K562 (cell line): ENCODE data around the gene CDKN2B-AS1.

ENCODE experiments used
- CHD4 ChIP-seq: fragments of 200-600 bp; sonication (generic); IDR thresholded peaks from 3 replicates; pipeline ENCODE4 v1.6.1; 2012; ENCODE audit warnings: low read depth, mild to moderate bottlenecking, mixed read lengths, low read length, inconsistent platforms; ENCODE audit not compliant: insufficient read depth, insufficient replicate concordance, poor library complexity, severe bottlenecking
- CREBBP ChIP-seq: IDR thresholded peaks from one replicate; pipeline ENCODE4 v1.6.1; 2012; ENCODE audit warnings: low read depth, mild to moderate bottlenecking, control low read depth, inconsistent platforms, low read length
- EZH2 ChIP-seq: IDR thresholded peaks from 2 replicates; pipeline ENCODE4 v1.6.1; 2012; ENCODE audit warnings: low read depth, mild to moderate bottlenecking, inconsistent platforms, low read length, borderline replicate concordance
- MLX ChIP-seq, 2 experiments: fragments of 450-650 bp in 1 of 2; sonication (generic) in 1 of 2; formaldehyde crosslinking; conservative IDR thresholded peaks; 2 replicates each; pipeline versions ENCODE4 v1.4.0 to v1.8.1; 2020 to 2022; ENCODE audit warnings: mild to moderate bottlenecking in 1 of 2, missing genetic modification reagents in 1 of 2
- SAFB2 ChIP-seq: fragments of 200-400 bp; formaldehyde crosslinking; IDR thresholded peaks from 2 replicates; pipeline ENCODE4 v1.6.1; 2018; ENCODE audit warnings: borderline replicate concordance, low read length, low read depth, moderate library complexity; ENCODE audit not compliant: severe bottlenecking
- SIN3A ChIP-seq, 2 experiments: fragments of 150-350 bp in 1 of 2; IDR thresholded peaks; 2 replicates each; pipeline ENCODE4 v1.6.1; 2011 to 2016; ENCODE audit warnings: borderline replicate concordance in 2 of 2, low read depth in 2 of 2, low read length in 2 of 2, mild to moderate bottlenecking in 2 of 2, moderate library complexity in 2 of 2; ENCODE audit not compliant: control insufficient read depth in 1 of 2
- SMARCC2 ChIP-seq: fragments of 450-650 bp; IDR thresholded peaks from 2 replicates; pipeline ENCODE4 v1.6.1; 2017; ENCODE audit warnings: antibody characterized with exemption, moderate library complexity, mild to moderate bottlenecking, low read depth
- TAF1 ChIP-seq: IDR thresholded peaks from 2 replicates; pipeline ENCODE4 v1.6.1; 2011; ENCODE audit warnings: mild to moderate bottlenecking, low read length, moderate library complexity; ENCODE audit not compliant: insufficient read depth, control insufficient read depth, severe bottlenecking; ENCODE audit errors: extremely low read depth
- ZNF232 ChIP-seq: sonication (generic); formaldehyde crosslinking; IDR thresholded peaks from 2 replicates; pipeline ENCODE4 v1.8.0; 2022; ENCODE audit warnings: mild to moderate bottlenecking, missing genetic modification reagents
- ZNF398 ChIP-seq: fragments of 250-450 bp; sonication (Bioruptor Pico); IDR thresholded peaks from 2 replicates; pipeline ENCODE4 v1.8.0; 2021; ENCODE audit warnings: moderate library complexity, mild to moderate bottlenecking, inconsistent platforms
- TF ChIP-seq, protein P1 (sequence below): sonication (generic); formaldehyde crosslinking; IDR thresholded peaks from 2 replicates; pipeline ENCODE4 v1.8.1; 2022; ENCODE audit warnings: missing genetic modification reagents
- TF ChIP-seq, protein P2 (sequence below): sonication (generic); formaldehyde crosslinking; IDR thresholded peaks from 2 replicates; pipeline ENCODE4 v1.8.0; 2022; ENCODE audit warnings: mild to moderate bottlenecking, low read depth, missing genetic modification reagents

GRCh38 chr9:22026696-22027095 lies 32.1 kb downstream of the CDKN2B-AS1 start:
- TF ChIP-seq ZNF232 (CRISPR knock-in tag) (no peak), SAFB2 (no peak), TAF1 (no peak), CHD4 (no peak), SMARCC2 (no peak), SIN3A (IDR thresholded peaks at IDR 0.05; ENCODE audit: borderline replicate concordance in 2 of 2, control insufficient read depth in 1 of 2, low read depth in 2 of 2, low read length in 2 of 2) (no peak), ZNF398 (CRISPR knock-in tag) (no peak), EZH2 (no peak), MLX (CRISPR knock-in tag; conservative IDR thresholded peaks at IDR 0.05) (no peak), CREBBP (no peak)
- TF ChIP-seq, protein P1, sequence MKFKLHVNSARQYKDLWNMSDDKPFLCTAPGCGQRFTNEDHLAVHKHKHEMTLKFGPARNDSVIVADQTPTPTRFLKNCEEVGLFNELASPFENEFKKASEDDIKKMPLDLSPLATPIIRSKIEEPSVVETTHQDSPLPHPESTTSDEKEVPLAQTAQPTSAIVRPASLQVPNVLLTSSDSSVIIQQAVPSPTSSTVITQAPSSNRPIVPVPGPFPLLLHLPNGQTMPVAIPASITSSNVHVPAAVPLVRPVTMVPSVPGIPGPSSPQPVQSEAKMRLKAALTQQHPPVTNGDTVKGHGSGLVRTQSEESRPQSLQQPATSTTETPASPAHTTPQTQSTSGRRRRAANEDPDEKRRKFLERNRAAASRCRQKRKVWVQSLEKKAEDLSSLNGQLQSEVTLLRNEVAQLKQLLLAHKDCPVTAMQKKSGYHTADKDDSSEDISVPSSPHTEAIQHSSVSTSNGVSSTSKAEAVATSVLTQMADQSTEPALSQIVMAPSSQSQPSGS (CRISPR knock-in tag): no peak
- TF ChIP-seq, protein P2, sequence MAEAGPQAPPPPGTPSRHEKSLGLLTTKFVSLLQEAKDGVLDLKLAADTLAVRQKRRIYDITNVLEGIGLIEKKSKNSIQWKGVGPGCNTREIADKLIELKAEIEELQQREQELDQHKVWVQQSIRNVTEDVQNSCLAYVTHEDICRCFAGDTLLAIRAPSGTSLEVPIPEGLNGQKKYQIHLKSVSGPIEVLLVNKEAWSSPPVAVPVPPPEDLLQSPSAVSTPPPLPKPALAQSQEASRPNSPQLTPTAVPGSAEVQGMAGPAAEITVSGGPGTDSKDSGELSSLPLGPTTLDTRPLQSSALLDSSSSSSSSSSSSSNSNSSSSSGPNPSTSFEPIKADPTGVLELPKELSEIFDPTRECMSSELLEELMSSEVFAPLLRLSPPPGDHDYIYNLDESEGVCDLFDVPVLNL (CRISPR knock-in tag): no peak
